ENCODE measurements around the gene LSM3. TPM values are rescaled to one million over a fixed set of nuclear protein-coding genes. Genes with fewer than 3 reads are reported as not detected.

The LSM3 gene
- total RNA-seq, 6 experiments from 2014 or later, result 15.5 to 21.1 (median 18.7) TPM

GRCh38 chr3:14135581-14135980, 43.0 kb upstream of the LSM3 start:
- Mint-ChIP-seq H3K9me3 (no peaks in the 10 kb centered on the region), H3K4me1 (ENCODE audit: low read depth) (peaks cover 40% of the 10 kb centered on the region), H3K27ac (no peak overlapping the region)

GRCh38 chr3:14137004-14137403, 41.6 kb upstream of the LSM3 start:
- H3K4me3 Mint-ChIP-seq, result no peak overlapping the region
- no peak for TF ChIP-seq CTCF (IDR thresholded peaks at IDR 0.05)
- H3K4me1 Mint-ChIP-seq (ENCODE audit: low read depth), result peaks cover 54% of the 10 kb centered on the region
- peaks cover 14% of the 10 kb centered on the region for H3K27me3 Mint-ChIP-seq (ENCODE audit: insufficient read depth)
- no peaks in the 10 kb centered on the region for H3K9me3 Mint-ChIP-seq
- DNase-seq, result no peak
- peak overlapping the region; percentile 16; the same call in 1 of the 2 replicates for H3K27ac Mint-ChIP-seq
- peaks cover 51% of the 10 kb centered on the region for H3K36me3 Mint-ChIP-seq (ENCODE audit: low read depth)

More at GRCh38 chr3:14135581-14135980, 43.0 kb upstream of the LSM3 start:
- Mint-ChIP-seq H3K36me3 (ENCODE audit: low read depth) (peaks cover 54% of the 10 kb centered on the region), H3K27me3 (ENCODE audit: insufficient read depth) (peaks cover 11% of the 10 kb centered on the region; the same call in 1 of the 2 replicates), H3K4me3 (no peak overlapping the region)
- DNase-seq, result no peak
- no peak for TF ChIP-seq CTCF (IDR thresholded peaks at IDR 0.05)

GRCh38 chr3:14137445-14137844, 41.2 kb upstream of the LSM3 start:
- H3K27me3 Mint-ChIP-seq (ENCODE audit: insufficient read depth), result peaks cover 14% of the 10 kb centered on the region
- H3K4me3 Mint-ChIP-seq, result no peak overlapping the region
- peaks cover 54% of the 10 kb centered on the region for H3K36me3 Mint-ChIP-seq (ENCODE audit: low read depth)
- no peak for TF ChIP-seq CTCF (IDR thresholded peaks at IDR 0.05)
- H3K27ac Mint-ChIP-seq, result no peak overlapping the region
- no peak for DNase-seq
- H3K4me1 Mint-ChIP-seq (ENCODE audit: low read depth), result peaks cover 57% of the 10 kb centered on the region
- H3K9me3 Mint-ChIP-seq, result no peaks in the 10 kb centered on the region

- H3K9me3 Mint-ChIP-seq, result no peaks in the 10 kb centered on the region
- peak overlapping the region; percentile 52; the same call in 1 of the 2 replicates for H3K27ac Mint-ChIP-seq
- peaks cover 47% of the 10 kb centered on the region for H3K36me3 Mint-ChIP-seq (ENCODE audit: low read depth)
- no peak for DNase-seq
- H3K4me3 Mint-ChIP-seq, result no peak overlapping the region
- TF ChIP-seq CTCF (IDR thresholded peaks at IDR 0.05), result no peak
- H3K4me1 Mint-ChIP-seq (ENCODE audit: low read depth), result peaks cover 57% of the 10 kb centered on the region
- H3K27me3 Mint-ChIP-seq (ENCODE audit: insufficient read depth), result peaks cover 11% of the 10 kb centered on the region
Measured at GRCh38 chr3:14138109-14138877, 40.3 kb upstream of the LSM3 start.

- Mint-ChIP-seq H3K27ac (peak overlapping the region; percentile 58), H3K27me3 (ENCODE audit: insufficient read depth) (peaks cover 7% of the 10 kb centered on the region), H3K4me1 (ENCODE audit: low read depth) (peaks cover 57% of the 10 kb centered on the region), H3K9me3 (no peaks in the 10 kb centered on the region), H3K4me3 (no peak overlapping the region), H3K36me3 (ENCODE audit: low read depth) (peaks cover 42% of the 10 kb centered on the region)
- DNase-seq, result no peak
- no peak for TF ChIP-seq CTCF (IDR thresholded peaks at IDR 0.05)
Measured at GRCh38 chr3:14138878-14139655, 39.5 kb upstream of the LSM3 start.

Data from HFFc6 (cell line).